Keratinocyte (primary cell): ENCODE results near the gene MRPL43.

ENCODE experiments used
- CTCF ChIP-seq, 3 experiments: IDR thresholded peaks in 1 of 3; conservative IDR thresholded peaks in 1 of 3; optimal IDR thresholded peaks in 1 of 3; 2 replicates in 2 of 3; 3 replicates in 1 of 3; pipeline versions ENCODE3 to v1.5.1; 2011; ENCODE audit warnings: low read length in 3 of 3, mild to moderate bottlenecking in 3 of 3, moderate library complexity in 2 of 3, control low read depth in 1 of 3, inconsistent platforms in 1 of 3; ENCODE audit not compliant: insufficient read depth in 2 of 3; ENCODE audit errors: extremely low read depth in 1 of 3
- EZH2 ChIP-seq: IDR thresholded peaks from one replicate; pipeline ENCODE4 v1.6.1; 2012; ENCODE audit warnings: inconsistent platforms, mild to moderate bottlenecking, low read length, moderate library complexity

DNA sequence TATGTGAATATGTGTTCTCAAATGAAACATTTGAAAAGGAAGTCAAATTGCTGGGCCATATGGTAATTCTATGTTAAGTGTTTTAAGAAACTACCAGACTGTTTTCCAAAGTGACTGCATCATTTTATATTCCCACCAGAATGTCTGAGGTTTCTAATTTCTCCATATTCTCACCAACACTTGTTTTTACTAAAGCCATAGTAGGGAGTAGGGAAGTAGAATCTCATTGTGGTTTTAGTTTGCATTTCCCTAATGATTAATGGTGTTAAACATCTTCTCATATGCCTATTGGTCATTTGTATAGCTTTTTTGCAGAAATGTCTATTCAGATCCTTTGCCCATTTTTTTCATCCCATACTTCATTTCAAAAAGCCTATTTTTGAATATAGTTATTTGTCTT is 27.0 kb downstream of the MRPL43 start:
- TF ChIP-seq EZH2 (no peak), CTCF (optimal IDR thresholded peaks at IDR 0.05 in 1 of 3, IDR thresholded peaks at IDR 0.05 in 1 of 3, conservative IDR thresholded peaks at IDR 0.05 in 1 of 3; ENCODE audit: extremely low read depth in 1 of 3, insufficient read depth in 2 of 3, low read length in 3 of 3) (no peak)
